Measurements from ENCODE around the gene MAMDC2.
A peak's percentile ranks its signal among the peaks of the same experiment; 100 is the strongest.
"Not testable (repeated sequence)": the region's sequence is repeated elsewhere in the genome, so short reads cannot be mapped to it uniquely, and the experiment has no call there.

The MAMDC2 gene

DNA sequence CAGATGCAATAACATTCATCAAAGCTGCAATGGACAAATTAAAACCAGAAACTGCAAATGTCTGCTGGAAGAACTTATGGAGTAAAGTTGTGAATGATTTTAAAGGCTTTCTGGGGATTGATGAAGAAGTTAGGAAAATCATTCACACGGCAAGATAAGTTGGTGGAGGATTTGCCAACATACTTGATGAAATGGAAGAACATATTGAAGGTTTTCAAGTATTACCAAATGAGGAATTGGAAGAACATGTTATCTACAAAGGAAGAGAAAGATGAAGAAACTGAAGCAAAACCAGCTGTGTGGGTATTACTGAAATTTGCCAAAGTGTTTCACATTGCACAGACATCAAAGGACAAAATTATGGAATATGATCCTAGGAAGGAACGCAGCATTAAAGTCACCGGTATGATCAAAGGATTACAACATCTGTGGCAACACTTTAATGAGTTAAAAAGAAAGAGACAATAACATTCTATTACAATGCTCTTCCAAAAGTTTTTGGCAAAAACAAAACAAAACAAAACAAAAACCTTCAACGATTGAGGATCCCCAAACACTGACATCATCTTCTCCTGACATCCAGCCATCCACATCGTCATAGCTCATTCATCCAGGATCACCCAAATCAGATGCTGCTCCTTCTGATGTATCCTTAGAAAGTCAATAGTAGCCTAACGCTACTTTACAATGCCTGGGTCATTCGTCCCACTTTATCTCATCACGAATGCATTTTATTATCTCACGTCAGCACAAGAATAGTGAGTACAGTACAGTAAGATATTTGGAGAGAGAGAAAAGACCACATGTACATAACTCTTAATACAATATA lies 153.8 kb downstream of the MAMDC2 start:
- DNase-seq (ENCODE audit: low read depth): no peak

DNA sequence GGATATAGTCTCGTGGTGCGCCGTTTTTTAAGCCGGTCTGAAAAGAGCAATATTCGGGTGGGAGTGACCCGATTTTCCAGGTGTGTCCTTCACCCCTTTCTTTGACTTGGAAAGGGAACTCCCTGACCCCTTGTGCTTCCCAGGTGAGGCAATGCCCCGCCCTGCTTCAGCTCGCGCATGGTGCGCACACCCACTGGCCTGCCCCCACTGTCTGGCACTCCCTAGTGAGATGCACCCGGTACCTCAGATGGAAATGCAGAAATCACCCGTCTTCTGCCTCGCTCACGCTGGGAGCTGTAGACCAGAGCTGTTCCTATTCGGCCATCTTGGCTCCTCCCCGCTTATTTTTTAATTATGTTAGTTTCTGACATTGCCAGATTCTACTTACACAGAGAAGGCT lies 161.1 kb downstream of the MAMDC2 start:
- not testable (repeated sequence) for DNase-seq (ENCODE audit: low read depth)

DNA sequence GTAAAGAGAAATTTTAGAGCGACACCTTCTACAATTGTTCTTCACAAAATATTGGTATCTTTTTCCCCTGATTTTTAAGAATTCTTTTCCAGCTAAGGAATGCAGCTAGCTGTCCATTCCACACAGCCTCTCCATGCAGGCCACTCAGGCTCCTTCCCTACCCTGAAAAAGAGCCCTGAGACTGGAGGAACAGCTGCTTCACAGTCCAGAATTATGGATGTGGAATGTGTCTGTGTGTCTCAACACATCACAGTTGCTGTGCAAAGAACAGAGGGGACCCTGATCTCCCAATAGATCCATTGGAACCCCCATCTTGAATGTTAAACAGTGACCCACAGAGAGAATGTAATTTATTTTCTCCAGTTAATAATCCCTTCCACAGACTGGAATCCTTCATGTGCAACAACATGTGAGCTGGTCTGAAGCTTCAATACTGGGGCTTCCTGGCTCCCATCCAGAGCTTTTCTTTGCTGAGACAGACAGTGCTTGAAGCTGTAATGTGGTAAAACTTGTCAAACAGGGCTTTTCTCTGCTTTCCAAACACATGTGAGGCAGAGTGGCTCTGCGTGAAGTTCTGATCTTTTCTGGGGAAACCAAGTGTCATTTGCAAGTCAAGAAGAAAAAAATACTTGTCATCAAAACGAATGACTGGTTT lies 161.8 kb downstream of the MAMDC2 start:
- no peak for DNase-seq (ENCODE audit: low read depth)

DNA sequence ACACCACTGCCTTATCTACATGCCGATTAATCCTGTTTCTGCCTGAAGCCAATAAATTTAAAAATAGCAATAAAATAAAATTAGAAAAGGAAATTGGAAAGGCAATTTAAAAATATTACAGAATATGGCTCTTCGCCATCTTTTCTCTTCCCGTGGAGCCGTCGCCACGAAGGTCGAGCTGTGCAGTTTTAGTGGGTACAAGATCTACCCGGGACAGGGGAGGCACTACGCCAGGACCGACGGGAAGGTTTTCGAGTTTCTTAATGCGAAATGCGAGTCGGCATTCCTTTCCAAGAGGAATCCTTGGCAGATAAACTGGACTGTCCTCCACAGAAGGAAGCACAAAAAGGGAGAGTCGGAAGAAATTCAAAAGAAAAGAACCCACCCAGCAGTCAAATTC lies 173.4 kb downstream of the MAMDC2 start:
- DNase-seq (ENCODE audit: low read depth): no peak

DNA sequence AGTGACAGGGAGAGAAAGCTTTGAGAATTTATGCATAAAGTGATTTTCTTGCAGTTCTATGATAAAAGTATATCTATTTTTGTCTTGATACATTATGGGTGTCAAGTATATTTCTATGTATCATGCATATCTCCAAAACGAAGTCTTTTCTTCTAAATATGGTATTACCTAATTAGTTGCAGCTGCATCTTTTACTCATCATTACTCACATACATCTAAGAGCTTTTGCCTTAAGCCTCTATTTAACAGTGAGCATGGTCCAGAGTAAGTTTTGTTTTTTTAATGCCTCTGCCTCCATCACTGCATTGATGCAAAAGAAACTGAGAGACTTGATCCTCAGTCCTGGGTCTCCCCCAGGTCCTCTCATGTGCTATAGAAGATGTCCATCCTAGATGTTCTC lies 175.1 kb downstream of the MAMDC2 start:
- no peak for DNase-seq (ENCODE audit: low read depth)

DNA sequence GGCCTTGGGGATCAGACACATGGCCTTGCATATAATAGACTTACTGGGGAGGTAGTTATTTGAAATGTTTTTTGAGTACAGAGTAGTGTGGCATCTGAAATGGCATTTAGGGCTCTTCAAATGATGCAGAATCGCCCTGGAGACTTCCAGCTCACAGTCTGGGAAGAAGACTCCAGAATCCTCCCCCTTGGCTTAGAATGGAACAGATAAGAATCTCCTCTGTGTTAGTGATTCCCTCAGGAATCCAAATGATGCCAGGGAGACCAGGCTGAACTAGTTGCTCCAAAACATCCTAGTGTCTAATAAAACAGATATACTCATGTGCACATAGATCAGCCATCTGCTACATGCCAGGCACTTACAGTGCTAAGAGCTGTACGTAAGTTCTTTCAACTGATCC lies 176.6 kb downstream of the MAMDC2 start:
- no peak for DNase-seq (ENCODE audit: low read depth)

DNA sequence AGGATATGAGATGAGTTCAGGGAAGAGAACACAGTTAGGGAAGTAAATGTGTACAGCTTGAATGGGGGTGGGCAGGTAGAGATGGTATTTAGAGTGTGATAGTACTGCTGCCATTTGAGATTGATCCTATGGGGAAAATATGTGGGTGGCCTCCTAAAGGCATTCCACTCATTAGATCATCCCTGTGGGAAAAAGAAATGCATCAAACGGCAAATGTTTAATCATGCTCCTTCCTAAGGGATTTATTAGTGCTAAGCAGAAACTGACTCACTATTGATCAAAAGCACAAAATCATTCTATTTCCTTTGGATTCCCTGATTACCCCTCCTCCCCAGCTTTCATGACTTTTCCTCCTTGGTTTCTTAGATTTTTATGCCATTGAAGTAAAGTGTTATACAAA lies 178.7 kb downstream of the MAMDC2 start:
- no peak for DNase-seq (ENCODE audit: low read depth)

DNA sequence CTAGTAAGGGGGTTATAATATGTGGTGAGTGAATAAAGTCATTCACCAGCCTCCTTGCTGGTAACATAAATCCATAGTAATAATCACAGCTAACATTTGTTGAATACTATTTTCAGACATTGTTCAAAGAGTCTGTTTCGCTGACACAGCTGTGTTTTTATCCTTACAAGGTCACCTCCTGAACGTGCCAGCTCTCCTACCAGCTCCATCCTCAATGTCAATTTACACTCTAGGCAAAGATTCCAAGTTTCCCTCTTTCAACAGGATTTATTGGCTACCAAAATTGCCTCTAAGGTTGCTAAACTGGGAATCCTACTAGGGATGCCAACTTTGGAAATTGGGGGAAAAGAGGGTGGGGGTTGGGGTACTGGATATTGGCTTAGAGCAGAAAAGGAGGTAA lies 184.5 kb downstream of the MAMDC2 start:
- DNase-seq (ENCODE audit: low read depth): no peak

DNA sequence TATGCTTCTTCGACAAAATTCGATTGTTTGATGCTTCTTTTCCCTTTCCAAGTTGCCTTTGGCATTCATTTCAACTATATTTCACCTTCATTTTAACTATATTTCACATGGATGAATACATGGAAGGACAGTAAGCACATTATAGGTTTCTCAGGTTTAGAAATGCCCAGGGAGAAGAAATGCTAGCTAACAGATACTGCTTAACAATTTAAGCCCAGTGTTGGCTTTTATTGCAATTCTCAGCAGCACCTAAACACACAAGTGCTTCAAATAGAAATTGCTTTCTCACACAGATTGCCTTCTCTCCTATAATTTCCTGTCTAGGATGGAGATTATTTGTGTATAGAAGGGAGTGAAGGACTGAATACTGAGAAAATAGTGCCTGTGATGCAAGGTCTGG lies 185.0 kb downstream of the MAMDC2 start:
- no peak for DNase-seq (ENCODE audit: low read depth)

DNA sequence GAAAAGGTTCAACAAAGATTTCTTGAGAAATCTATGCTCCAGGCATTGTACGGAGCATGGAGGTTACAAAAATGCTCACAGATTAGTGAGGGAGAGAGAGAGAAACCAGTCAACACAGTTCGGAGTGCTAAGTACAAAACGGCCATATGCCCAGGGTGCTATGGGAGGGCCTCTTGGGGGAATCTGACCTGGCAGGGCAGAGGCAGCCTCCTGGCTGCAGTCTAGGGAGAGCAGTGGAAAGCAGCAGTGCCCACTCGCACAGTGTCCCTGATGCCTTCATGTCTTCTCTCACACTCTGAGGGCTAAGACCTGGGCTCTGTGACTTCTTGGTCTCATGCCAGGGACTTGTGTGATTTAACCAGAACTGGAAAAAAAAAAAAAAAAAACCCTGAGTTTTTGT lies 185.4 kb downstream of the MAMDC2 start:
- DNase-seq (ENCODE audit: low read depth): no peak

DNA sequence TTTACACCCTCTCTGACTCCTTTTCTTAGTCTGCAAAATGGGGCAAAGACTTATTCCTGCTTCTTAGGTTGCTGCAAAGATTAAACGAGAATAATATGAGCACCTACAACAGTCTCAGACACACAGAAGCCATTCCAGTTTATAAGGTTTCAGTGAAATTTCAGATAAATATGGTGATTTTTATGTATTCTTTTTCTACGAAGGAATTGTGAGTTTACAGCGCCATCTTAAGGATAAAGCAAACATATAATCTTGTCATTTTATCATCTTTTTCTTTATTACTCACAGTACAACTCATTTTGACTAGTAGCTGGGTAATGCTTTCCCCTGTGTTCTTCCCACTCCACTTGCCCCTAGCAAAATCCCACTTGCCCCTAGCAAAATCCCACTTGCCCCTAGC lies 185.9 kb downstream of the MAMDC2 start:
- DNase-seq (ENCODE audit: low read depth): no peak

DNA sequence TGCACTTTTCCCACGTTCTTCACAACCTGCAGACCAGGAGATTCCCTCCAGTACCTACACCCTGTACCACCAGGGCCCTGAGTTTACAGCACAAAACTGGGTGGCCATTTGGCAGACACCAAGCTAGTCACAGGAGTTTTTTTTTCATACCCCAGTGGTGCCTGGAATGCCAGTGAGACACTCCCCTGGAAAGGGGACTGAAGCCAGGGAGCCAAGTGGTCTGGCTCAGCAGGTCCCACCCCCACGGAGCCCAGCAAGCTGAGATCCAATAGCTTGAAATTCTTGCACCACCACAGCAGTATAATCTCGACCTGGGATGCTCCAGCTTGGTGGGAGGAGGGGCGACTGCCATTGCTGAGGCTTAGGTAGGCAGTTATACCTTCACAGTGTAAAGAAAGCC lies 188.8 kb downstream of the MAMDC2 start:
- DNase-seq (ENCODE audit: low read depth): no peak

DNA sequence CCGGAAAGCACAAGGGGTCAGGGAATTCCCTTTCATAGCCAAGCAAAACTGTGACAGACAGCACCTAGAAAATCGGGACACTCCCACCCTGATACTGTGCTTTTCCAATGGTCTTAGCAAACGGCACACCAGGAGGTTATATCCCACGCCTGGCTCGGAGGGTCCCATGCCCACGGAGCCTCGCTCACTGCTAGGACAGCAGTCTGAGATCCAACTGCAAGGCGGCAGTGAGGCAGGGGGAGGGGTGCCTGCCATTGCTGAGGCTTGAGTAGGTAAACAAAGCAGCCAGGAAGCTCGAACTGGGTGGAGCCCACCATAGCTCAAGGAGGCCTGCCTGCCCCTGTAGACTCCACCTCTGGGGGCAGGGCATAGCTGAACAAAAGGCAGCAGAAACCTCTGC lies 190.6 kb downstream of the MAMDC2 start:
- DNase-seq (ENCODE audit: low read depth): not testable (repeated sequence)

DNA sequence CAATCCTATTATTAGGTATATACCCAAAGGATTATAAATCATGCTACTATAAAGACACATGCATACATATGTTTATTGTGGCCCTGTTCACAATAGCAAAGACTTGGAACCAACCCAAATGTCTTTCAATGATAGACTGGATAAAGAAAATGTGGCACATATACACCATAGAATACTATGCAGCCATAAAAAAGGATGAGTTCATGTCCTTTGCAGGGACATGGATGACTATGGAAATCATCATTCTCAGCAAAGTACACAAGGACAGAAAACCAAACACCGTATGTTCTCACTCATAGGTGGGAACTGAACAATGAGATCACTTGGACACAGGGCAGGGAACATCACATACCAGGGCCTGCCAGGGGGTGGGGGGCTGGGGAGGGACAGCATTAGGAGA lies 202.3 kb downstream of the MAMDC2 start:
- DNase-seq (ENCODE audit: low read depth): not testable (repeated sequence)

DNA sequence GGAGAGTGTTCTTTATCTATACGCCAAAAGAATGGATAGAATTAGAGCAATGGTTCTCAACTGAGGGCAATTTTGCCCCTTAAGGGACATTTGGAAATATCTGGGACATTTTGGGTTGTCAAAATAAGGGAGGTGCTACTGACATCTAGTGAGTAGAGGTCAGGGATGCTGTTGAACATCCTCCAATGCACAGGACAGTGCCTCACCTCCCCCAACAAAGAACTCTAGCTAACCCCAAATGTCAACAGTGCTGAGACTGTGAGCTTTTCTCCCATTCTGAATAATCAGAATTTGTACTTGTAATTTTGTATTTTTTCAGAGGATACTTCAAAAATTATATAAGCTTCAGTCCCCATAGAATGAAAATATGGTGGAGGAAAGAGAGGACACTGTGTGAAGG lies 206.6 kb downstream of the MAMDC2 start:
- DNase-seq (ENCODE audit: low read depth): no peak

DNA sequence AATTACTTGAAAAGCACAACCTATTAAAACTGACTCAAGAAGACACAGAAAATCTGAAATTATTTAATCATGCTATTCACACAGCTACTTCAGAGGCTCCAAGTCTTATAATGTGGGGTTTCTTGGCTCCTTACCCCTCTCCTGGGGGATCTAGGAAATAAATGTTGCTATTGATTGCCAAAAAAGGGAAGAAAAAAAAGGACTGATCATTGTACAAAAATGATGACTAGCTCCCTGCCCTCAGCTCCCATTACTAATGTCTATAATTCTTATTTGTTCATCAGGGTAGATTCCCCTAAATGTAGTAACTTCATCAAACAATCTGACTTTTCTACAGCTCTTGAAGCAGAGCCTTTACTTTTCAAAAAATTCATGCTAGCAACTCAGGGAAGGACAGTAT lies 211.8 kb downstream of the MAMDC2 start:
- DNase-seq (ENCODE audit: low read depth): no peak

DNA sequence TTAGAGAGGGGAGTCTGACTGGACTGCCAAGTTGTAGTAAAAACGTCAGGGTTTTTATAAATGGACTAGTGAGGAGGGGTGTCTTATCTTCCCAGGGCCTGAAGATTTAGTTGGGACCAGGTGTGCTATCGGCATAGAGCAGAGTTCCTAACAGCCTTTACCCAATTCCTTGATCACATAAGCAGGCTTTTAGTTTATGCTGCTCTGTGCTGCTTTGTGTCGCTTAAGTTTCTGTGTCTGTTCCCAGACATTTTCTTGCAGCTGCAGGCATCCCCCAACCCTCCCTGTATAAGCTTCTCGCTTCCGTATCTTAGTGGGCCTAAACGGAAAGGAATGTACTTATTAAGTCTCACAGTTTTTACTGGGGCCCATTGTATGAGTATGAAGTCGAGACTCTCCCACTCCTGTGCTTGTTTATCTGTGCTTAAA lies 212.5 kb downstream of the MAMDC2 start:
- DNase-seq (ENCODE audit: low read depth): no peak

DNA sequence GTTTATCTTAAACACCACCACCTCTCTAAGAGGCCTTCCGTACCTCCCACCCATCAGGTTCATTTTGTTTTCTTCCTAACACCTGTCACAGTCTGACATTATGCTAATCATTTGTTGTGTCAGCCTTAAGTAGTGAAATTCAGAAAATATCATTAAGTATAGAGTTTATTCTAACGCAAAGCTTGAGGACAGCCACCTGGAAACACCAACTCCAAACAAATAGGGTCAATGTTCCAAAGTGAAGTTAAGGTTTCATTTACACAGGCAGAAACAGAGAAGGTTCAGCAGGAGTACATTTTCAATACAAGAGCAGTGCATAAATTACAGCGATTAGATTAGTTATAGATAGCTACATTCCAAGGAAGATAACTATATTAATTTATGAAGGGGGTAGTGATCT lies 213.9 kb downstream of the MAMDC2 start:
- no peak for DNase-seq (ENCODE audit: low read depth)

DNA sequence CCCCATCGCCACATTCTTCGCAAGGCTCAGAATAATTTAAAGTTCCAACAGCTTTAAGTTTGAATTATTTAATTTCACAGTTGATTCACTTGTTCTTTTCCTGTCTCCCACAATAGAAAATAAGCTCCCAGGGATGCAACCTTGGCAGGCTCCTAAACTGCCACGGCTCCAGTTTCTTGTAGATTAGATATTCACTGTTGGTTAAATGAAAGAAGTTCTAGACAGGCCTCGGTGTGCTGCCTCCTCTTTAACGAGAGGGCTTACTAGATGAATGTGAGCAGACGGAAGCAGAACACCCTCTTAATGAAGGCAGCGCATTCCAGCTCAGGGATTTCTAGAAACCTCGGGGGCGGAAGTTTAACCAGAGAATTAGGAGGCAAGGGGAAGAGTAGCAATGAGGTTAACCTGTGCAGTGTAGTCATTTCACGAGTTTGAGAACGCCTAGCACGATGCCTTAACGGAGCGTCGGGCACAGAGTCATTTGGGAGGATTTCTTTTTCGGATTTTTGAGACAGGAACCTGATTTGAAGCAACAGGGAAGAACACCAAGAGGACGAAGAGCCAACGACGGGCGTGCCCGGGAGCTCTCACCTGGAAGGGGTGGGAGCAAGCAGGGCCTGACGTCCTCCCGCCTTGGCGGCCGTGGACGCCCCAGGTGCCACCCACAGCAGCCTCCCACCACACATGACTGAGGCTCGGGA lies 214.5 kb downstream of the MAMDC2 start:
- DNase-seq (ENCODE audit: low read depth): no peak

DNA sequence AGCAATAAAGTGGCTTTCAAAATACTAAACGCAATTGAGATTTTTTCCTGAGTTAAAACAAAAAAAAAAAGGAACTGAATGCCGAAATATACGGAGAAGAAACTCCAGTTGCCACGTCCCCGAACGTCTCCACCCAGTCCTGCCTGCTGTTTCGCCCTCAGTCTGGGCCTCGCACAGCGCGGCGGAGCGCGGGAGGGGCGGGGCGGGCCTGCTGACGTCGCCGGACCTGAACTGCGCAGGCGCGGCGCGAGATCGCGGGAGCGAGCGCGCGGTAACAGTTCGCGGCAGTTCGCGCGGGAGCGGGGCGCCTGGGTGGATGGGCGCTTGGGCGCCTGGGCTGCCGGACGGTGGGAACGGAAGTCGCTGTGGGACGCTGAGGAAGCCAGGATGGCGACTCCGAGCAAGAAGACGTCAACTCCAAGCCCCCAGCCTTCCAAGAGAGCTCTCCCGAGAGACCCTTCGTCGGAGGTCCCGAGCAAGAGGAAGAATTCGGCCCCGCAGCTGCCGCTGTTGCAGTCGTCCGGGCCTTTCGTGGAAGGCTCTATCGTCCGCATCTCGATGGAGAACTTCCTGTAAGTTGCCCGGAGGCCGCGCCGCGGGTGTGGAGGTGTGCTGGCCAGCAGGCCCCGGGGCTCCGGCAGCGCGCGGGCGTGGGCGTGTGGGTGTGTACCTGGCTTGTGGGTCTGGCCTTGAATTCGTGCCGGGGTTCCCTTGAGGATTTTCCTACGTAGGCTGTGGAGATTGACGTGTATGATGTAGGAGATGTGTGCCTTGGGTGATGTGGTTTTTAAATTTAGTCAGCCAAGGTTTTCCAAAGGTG lies 215.3 kb downstream of the MAMDC2 start, which contains the start of gene SMC5:
Gene SMC5 (plus strand): TSS at position 287 of the 820 bp plus-strand sequence. CDS start 101 bp downstream, at position 388.
- peak; percentile 78 for DNase-seq (ENCODE audit: low read depth)

DNA sequence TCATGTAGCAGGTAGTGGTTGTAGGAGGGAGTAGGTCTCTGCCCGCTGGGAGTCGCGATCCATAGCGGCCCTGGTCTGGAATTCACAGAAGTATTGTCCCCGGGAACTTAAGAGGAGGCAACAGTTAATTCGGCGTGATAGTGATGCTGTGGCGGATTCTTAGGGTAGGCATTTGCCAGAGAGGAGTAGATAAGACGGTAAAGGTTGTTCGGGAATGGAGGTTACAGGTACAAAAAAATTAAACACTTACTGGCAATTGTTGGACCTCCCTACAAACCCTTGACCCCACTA lies 215.8 kb downstream of the MAMDC2 start:
- DNase-seq (ENCODE audit: low read depth): no peak

DNA sequence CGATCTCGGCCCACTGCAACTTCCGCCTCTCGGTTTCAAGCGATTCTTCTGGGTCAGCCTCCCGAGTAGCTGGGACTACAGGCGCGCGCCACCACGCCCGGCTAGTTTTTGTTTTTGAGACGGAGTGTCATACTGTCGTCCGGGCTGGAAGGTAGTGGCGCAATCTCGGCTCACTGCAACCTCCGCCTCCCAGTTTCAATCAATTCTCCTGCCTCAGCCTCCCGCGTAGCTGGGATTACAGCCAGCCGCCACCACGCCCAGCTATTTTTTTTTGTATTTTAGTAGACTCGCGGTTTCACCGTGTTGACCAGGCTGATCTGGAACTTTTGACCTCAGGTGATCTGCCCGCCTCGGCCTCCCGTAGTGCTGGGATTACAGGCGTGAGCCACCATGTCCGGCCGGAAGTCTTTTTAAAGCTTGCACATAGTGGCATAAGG lies 216.4 kb downstream of the MAMDC2 start:
- no peak for DNase-seq (ENCODE audit: low read depth)

All from T follicular helper cell (primary cell).